Endothelial cell of umbilical vein (primary cell): ENCODE results near the gene CNST. TPM values are rescaled to one million over a fixed set of nuclear protein-coding genes. Genes with fewer than 3 reads are reported as not detected.

Source experiments
- BruUV-seq: library from RNA; stranded (reverse); fragments of 400-500 nt; replicated peaks from 2 replicates; lab custom pipeline; 2021; lab: Mats Ljungman, UMichigan
- CTCF ChIA-PET: fragments of 300-600, 350-600 bp; sonication (Branson Sonifier 250); formaldehyde crosslinking; loops from one replicate; lab custom pipeline; 2021; ENCODE audit warnings: antibody characterized with exemption, inconsistent platforms; lab: Charles Lee
- POLR2A ChIA-PET: fragments of 300-600, 350-600 bp; sonication (Branson Sonifier 250); formaldehyde crosslinking; loops from one replicate; lab custom pipeline; 2021; ENCODE audit warnings: antibody characterized with exemption, inconsistent platforms; lab: Charles Lee
- DNase-seq: peaks from one replicate; pipeline ENCODE4 v3.0.0-alpha.2; 2011; ENCODE audit warnings: low read depth, low spot score
- FAIRE-seq: peaks from 2 replicates; lab custom pipeline; 2011; peaks lifted over from hg19 to GRCh38; lab: Jason Lieb, UNC
- H2AFZ ChIP-seq: 2 replicates; pipeline ENCODE4 v1.6.0; 2012; ENCODE audit warnings: low read depth, low read length, control low read depth, inconsistent platforms
- H3K27ac ChIP-seq: 2 replicates; pipeline ENCODE4 v1.5.1; 2011; ENCODE audit warnings: low read depth, mild to moderate bottlenecking, control low read depth, low read length, moderate library complexity; ENCODE audit not compliant: insufficient read depth
- H3K27me3 ChIP-seq, 2 experiments: 2 replicates each; pipeline versions ENCODE4 v1.6.0 to v1.6.1; 2011; ENCODE audit warnings: low read length in 2 of 2, mixed read lengths in 1 of 2; ENCODE audit not compliant: control insufficient read depth in 2 of 2, insufficient read depth in 2 of 2
- H3K36me3 ChIP-seq, 2 experiments: 2 replicates in 1 of 2; 3 replicates in 1 of 2; pipeline ENCODE4 v1.5.1; 2011; ENCODE audit warnings: low read length in 2 of 2, mild to moderate bottlenecking in 1 of 2, moderate library complexity in 1 of 2; ENCODE audit not compliant: control insufficient read depth in 2 of 2, insufficient read depth in 2 of 2; ENCODE audit errors: extremely low read depth in 1 of 2
- H3K4me1 ChIP-seq: 3 replicates; pipeline ENCODE4 v1.5.1; 2011; ENCODE audit warnings: mild to moderate bottlenecking, low read length; ENCODE audit not compliant: control insufficient read depth, insufficient read depth; ENCODE audit errors: extremely low read depth
- H3K4me2 ChIP-seq: 2 replicates; pipeline ENCODE4 v1.6.1; 2011; ENCODE audit warnings: low read length, control low read depth, mixed read lengths; ENCODE audit not compliant: insufficient read depth
- H3K4me3 ChIP-seq, 3 experiments: fragments of 200-600 bp in 1 of 3; sonication (generic), shearing (Covaris generic) in 1 of 3; replicated peaks in 1 of 3; 2 replicates each; pipeline ENCODE4 v1.5.1; 2011 to 2016; ENCODE audit warnings: control low read depth in 3 of 3, low read length in 3 of 3, mild to moderate bottlenecking in 2 of 3, inconsistent platforms in 1 of 3, low read depth in 1 of 3, moderate library complexity in 1 of 3; ENCODE audit not compliant: insufficient read depth in 1 of 3
- H3K79me2 ChIP-seq: 2 replicates; pipeline ENCODE4 v1.6.0; 2012; ENCODE audit warnings: low read length, inconsistent platforms; ENCODE audit not compliant: control insufficient read depth, insufficient read depth
- H3K9ac ChIP-seq: replicated peaks from 2 replicates; pipeline ENCODE3; 2011; ENCODE audit warnings: low read length, control low read depth; ENCODE audit not compliant: insufficient read depth; ENCODE audit errors: extremely low read depth
- H3K9me1 ChIP-seq: replicated peaks from 3 replicates; pipeline ENCODE4 v1.6.0; 2011; ENCODE audit warnings: mild to moderate bottlenecking, low read length; ENCODE audit not compliant: control insufficient read depth, insufficient read depth; ENCODE audit errors: extremely low read depth
- H3K9me3 ChIP-seq: replicated peaks from 2 replicates; pipeline ENCODE4 v1.5.1; 2012; ENCODE audit warnings: low read length, inconsistent platforms; ENCODE audit not compliant: control insufficient read depth, insufficient read depth
- H4K20me1 ChIP-seq: replicated peaks from 2 replicates; pipeline ENCODE3; 2011; ENCODE audit warnings: mild to moderate bottlenecking, low read length; ENCODE audit not compliant: control insufficient read depth, insufficient read depth; ENCODE audit errors: extremely low read depth
- EZH2 ChIP-seq: IDR thresholded peaks from 2 replicates; pipeline ENCODE4 v1.6.1; 2012; ENCODE audit warnings: borderline replicate concordance, low read depth, mild to moderate bottlenecking, moderate library complexity, low read length, inconsistent platforms; ENCODE audit not compliant: severe bottlenecking
- FOS ChIP-seq: IDR thresholded peaks from 2 replicates; pipeline ENCODE4 v1.6.1; 2011; ENCODE audit warnings: mild to moderate bottlenecking, low read length, moderate library complexity, borderline replicate concordance; ENCODE audit not compliant: insufficient read depth
- GATA2 ChIP-seq: IDR thresholded peaks from 2 replicates; pipeline ENCODE4 v1.7.0; 2011; ENCODE audit warnings: low read depth, mild to moderate bottlenecking, moderate library complexity, mixed read lengths, low read length; ENCODE audit not compliant: insufficient read length, insufficient read depth
- JUN ChIP-seq: IDR thresholded peaks from 2 replicates; pipeline ENCODE4 v1.6.1; 2011; ENCODE audit warnings: borderline replicate concordance, low read depth; ENCODE audit not compliant: insufficient read length, insufficient read depth
- MAX ChIP-seq: IDR thresholded peaks from 2 replicates; pipeline ENCODE4 v1.6.1; 2011; ENCODE audit not compliant: insufficient read depth, insufficient read length
- MYC ChIP-seq: IDR thresholded peaks from one replicate; pipeline ENCODE4 v1.6.1; 2011; ENCODE audit warnings: mild to moderate bottlenecking, low read depth, low read length
- POLR2AphosphoS5 ChIP-seq: IDR thresholded peaks from 2 replicates; pipeline ENCODE4 v1.6.1; 2012; ENCODE audit warnings: low read depth, mild to moderate bottlenecking, control low read depth, low read length, moderate library complexity; ENCODE audit not compliant: insufficient read depth
- dilution Hi-C: fragments of 300-500 bp; cut with MboI; formaldehyde crosslinking; loops from one replicate; pipeline ENCODE4 v1.15.0; 2019; ENCODE audit warnings: low sequenced_read_pairs; ENCODE audit not compliant: extremely low pct_ligation_motif_present
- intact Hi-C: fragments of 100-400 bp; cut with micrococcal nuclease; formaldehyde crosslinking; loops from one replicate; pipeline ENCODE4 v1.10.0; 2022
- polyA plus RNA-seq, 4 experiments: library from polyadenylated mRNA; depleted of rRNA in 3 of 4; stranded (reverse) in 3 of 4; unstranded in 1 of 4; fragments of >200 nt; gene quantifications; 2 replicates each; pipeline versions ENCODE4 v1.2.1 to v1.2.3, GENCODE V29; 2011 to 2012; ENCODE audit warnings: missing spikeins in 1 of 4
- total RNA-seq: library from RNA; stranded (reverse); gene quantifications from 2 replicates; pipeline ENCODE4 v1.2.3, GENCODE V29; 2021
- TF ChIP-seq, protein P1 (sequence below), 2 donors: IDR thresholded peaks; 1 replicate in 1 of 2; 2 replicates in 1 of 2; pipeline ENCODE4 v1.5.1; 2011; ENCODE audit warnings: low read length in 2 of 2, mild to moderate bottlenecking in 2 of 2, moderate library complexity in 2 of 2, control low read depth in 1 of 2, inconsistent platforms in 1 of 2, low read depth in 1 of 2; ENCODE audit not compliant: insufficient read depth in 1 of 2; ENCODE audit errors: extremely low read depth in 1 of 2

CNST gene
- total and polyA plus RNA-seq, 2 donors (not counting 3 experiments of a cell fraction or from before 2014, with no cell fraction given) = 6.3 to 18.1 TPM

- H4K20me1 ChIP-seq = no peaks in the 10 kb centered on the region
Observed at GRCh38 chr1:246640747-246641146, 74.5 kb downstream of the CNST start.

DNA sequence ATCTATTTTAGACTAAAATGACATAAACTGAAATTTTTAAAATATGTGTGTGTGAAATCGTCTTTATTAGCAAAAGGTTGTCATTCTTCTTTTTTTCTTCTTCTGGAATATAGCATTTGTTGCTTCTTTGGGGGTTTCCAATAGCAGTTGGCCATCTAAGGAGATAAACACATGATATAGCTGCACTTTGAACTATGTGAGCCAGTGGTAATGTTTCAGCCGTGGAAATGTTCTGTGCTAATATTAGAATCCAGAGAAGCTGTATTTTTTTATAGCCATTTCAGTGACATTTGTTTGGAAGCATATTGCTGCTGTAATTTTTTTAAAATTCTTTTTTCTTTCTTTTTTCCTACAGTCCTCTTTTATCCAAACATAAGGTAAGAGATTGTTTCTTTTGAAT lies 75.1 kb downstream of the CNST start:
- dilution Hi-C loops (no loop called here), intact Hi-C loops (loop anchor here (10.0 kb wide), 1 partner anchor 77 kb away; the partner anchor contains the start of genes CNST and TFB2M)
- Histone ChIP-seq H3K36me3 (peaks cover 0 to 20% of the 10 kb centered on the region in 2 experiments), H3K9ac (no peak overlapping the region), H2AFZ (no peak overlapping the region), H3K4me3 (no peak overlapping the region), H3K4me1 (no peaks in the 10 kb centered on the region), H3K9me3 (no peaks in the 10 kb centered on the region), H3K27me3 (no peaks in the 10 kb centered on the region), H3K79me2 (no peaks in the 10 kb centered on the region), H3K9me1 (no peaks in the 10 kb centered on the region), H3K4me2 (no peak overlapping the region), H4K20me1 (no peaks in the 10 kb centered on the region), H3K27ac (no peak overlapping the region)
- ChIA-PET POLR2A (no interaction called here), CTCF (interaction anchor here (0.6 to 1.8 kb wide), 5 partner anchors 10 to 143 kb away, joined by 3 to 5 read pairs (median 3); no protein-coding TSS in a partner anchor)
- DNase-seq (no peak), FAIRE-seq (no peak)
- BruUV-seq = no TSS peak
- TF ChIP-seq MYC (no peak), EZH2 (no peak), POLR2AphosphoS5 (no peak), FOS (no peak), JUN (no peak), MAX (no peak), GATA2 (no peak)
- TF ChIP-seq, protein P1, sequence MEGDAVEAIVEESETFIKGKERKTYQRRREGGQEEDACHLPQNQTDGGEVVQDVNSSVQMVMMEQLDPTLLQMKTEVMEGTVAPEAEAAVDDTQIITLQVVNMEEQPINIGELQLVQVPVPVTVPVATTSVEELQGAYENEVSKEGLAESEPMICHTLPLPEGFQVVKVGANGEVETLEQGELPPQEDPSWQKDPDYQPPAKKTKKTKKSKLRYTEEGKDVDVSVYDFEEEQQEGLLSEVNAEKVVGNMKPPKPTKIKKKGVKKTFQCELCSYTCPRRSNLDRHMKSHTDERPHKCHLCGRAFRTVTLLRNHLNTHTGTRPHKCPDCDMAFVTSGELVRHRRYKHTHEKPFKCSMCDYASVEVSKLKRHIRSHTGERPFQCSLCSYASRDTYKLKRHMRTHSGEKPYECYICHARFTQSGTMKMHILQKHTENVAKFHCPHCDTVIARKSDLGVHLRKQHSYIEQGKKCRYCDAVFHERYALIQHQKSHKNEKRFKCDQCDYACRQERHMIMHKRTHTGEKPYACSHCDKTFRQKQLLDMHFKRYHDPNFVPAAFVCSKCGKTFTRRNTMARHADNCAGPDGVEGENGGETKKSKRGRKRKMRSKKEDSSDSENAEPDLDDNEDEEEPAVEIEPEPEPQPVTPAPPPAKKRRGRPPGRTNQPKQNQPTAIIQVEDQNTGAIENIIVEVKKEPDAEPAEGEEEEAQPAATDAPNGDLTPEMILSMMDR (IDR thresholded peaks at IDR 0.05; ENCODE audit: extremely low read depth in 1 of 2, insufficient read depth in 1 of 2, low read depth in 1 of 2, low read length in 2 of 2) = no peak

More at GRCh38 chr1:246640747-246641146, 74.5 kb downstream of the CNST start:
- no peak for TF ChIP-seq FOS
- Histone ChIP-seq H3K4me1 (no peaks in the 10 kb centered on the region), H3K9ac (no peak overlapping the region), H3K4me2 (no peak overlapping the region), H3K9me1 (no peaks in the 10 kb centered on the region), H3K9me3 (no peaks in the 10 kb centered on the region), H3K79me2 (no peaks in the 10 kb centered on the region), H2AFZ (no peak overlapping the region), H3K36me3 (peaks cover 0 to 20% of the 10 kb centered on the region in 2 experiments), H3K27ac (no peak overlapping the region), H3K4me3 (no peak overlapping the region), H3K27me3 (no peaks in the 10 kb centered on the region)
- DNase-seq (no peak), FAIRE-seq (no peak)
- ChIA-PET CTCF (interaction anchor here (1.1 kb wide), 1 partner anchor 9 kb away, joined by 3 read pairs; no protein-coding TSS in a partner anchor), POLR2A (no interaction called here)
- BruUV-seq = no TSS peak
- dilution Hi-C loops = no loop called here
- intact Hi-C loops = loop anchor here (10.0 kb wide), 1 partner anchor 76 kb away; the partner anchor contains the start of genes CNST and TFB2M
